Fibroblast of the aortic adventitia (primary cell): ENCODE results near the gene KCTD17. TPM values are rescaled to one million over a fixed set of nuclear protein-coding genes. Genes with fewer than 3 reads are reported as not detected.

Source experiments
- DNase-seq: peaks from one replicate; pipeline ENCODE4 v3.0.0-alpha.2; 2010; ENCODE audit warnings: low read depth
- H3K4me3 ChIP-seq: 2 replicates; pipeline ENCODE4 v1.5.1; 2011; ENCODE audit warnings: low read depth, mild to moderate bottlenecking, control low read depth, low read length, moderate library complexity
- CTCF ChIP-seq: IDR thresholded peaks from 2 replicates; pipeline ENCODE4 v1.5.1; 2011; ENCODE audit warnings: mild to moderate bottlenecking, low read length, control low read depth, inconsistent platforms; ENCODE audit not compliant: insufficient read depth
- total RNA-seq: library from RNA; depleted of rRNA; stranded (reverse); fragments of >200 nt; gene quantifications from 2 replicates; pipeline ENCODE4 v1.2.3, GENCODE V29; 2012; ENCODE audit warnings: low replicate concordance

KCTD17 gene
- total RNA-seq, 1 donor = 25.6 TPM

GRCh38 chr22:37024339-37025157 lies 27.0 kb upstream of the KCTD17 start:
- H3K4me3 ChIP-seq = no peak overlapping the region
- no peak for DNase-seq
- TF ChIP-seq CTCF = no peak

GRCh38 chr22:37025500-37026070 lies 26.0 kb upstream of the KCTD17 start:
- no peak for TF ChIP-seq CTCF
- DNase-seq = no peak
- H3K4me3 ChIP-seq = no peak overlapping the region

- DNase-seq = no peak
- no peak overlapping the region for H3K4me3 ChIP-seq
- TF ChIP-seq CTCF = no peak
Measured at GRCh38 chr22:37026325-37026724, 25.2 kb upstream of the KCTD17 start.

- H3K4me3 ChIP-seq = no peak overlapping the region
- no peak for DNase-seq
- no peak for TF ChIP-seq CTCF
Measured at GRCh38 chr22:37027556-37027955, 24.0 kb upstream of the KCTD17 start.

- DNase-seq = no peak
- H3K4me3 ChIP-seq = no peak overlapping the region
- no peak for TF ChIP-seq CTCF
Measured at GRCh38 chr22:37028692-37029674, 22.6 kb upstream of the KCTD17 start.

- H3K4me3 ChIP-seq = no peak overlapping the region
- no peak for TF ChIP-seq CTCF
- DNase-seq = no peak
Measured at GRCh38 chr22:37030560-37031281, 20.8 kb upstream of the KCTD17 start.
